ENCODE measurements around the gene OSBPL3. TPM values are rescaled to one million over a fixed set of nuclear protein-coding genes. Genes with fewer than 3 reads are reported as not detected.

Gene OSBPL3, protein sequence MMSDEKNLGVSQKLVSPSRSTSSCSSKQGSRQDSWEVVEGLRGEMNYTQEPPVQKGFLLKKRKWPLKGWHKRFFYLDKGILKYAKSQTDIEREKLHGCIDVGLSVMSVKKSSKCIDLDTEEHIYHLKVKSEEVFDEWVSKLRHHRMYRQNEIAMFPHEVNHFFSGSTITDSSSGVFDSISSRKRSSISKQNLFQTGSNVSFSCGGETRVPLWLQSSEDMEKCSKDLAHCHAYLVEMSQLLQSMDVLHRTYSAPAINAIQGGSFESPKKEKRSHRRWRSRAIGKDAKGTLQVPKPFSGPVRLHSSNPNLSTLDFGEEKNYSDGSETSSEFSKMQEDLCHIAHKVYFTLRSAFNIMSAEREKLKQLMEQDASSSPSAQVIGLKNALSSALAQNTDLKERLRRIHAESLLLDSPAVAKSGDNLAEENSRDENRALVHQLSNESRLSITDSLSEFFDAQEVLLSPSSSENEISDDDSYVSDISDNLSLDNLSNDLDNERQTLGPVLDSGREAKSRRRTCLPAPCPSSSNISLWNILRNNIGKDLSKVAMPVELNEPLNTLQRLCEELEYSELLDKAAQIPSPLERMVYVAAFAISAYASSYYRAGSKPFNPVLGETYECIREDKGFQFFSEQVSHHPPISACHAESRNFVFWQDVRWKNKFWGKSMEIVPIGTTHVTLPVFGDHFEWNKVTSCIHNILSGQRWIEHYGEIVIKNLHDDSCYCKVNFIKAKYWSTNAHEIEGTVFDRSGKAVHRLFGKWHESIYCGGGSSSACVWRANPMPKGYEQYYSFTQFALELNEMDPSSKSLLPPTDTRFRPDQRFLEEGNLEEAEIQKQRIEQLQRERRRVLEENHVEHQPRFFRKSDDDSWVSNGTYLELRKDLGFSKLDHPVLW
- 5.6 and 8.0 TPM in 2 replicates for total RNA-seq (ENCODE audit: low replicate concordance)

DNA sequence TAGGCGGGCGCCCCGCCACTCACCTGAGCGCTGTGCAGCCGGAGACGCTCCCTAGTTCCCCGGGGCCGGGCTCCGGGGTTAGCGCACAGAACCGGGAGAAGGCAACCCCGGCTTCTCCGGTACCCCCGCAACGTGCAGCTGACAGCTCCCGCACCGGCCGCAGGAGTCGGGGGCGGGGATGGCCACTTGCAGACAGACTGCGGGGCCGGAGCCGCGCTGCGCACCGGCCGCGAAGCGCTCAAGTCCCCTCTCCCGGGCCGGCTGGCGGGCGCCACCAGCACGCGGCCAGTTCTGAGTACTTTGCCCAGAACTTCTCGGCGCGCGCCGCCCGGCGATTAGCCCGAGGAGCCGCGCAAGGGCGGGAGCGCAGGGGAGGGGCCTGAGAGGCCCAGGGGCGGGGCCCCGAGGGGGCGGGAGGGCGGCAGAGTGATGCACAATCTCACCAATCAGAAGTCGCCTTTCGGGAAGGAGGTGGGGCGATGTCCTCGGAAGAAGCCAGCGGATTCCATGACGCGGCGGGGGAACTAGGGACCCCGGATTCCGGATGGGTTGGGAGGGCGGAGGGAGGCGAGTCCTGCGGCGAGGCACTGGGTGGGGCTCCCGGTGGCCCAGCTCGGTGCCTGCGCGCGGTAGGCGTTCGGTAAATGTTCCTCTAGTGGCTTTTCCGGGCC is at the start of gene OSBPL3:
OSBPL3 (minus strand) TSS at position 316 of the 671 bp plus-strand sequence. CDS start 87,706 bp downstream, outside the sequence.
- peak within 1 kb of the TSS; percentile 92 for H3K4me3 Mint-ChIP-seq
- Histone ChIP-seq H3K4me1 (peaks cover 13% of the 10 kb centered on the region), H3K4me3 (peak within 1 kb of the TSS; percentile 79), H3K4me2 (peak within 1 kb of the TSS; percentile 90), H3K27ac (no peak within 1 kb of the TSS), H2AFZ (replicated peaks) (peak within 1 kb of the TSS; percentile 98), H3K9ac (no peak within 1 kb of the TSS), H3K27me3 (peaks cover 52% of the 10 kb centered on the region), H3F3A (ENCODE audit: low read depth) (peaks cover 28% of the 10 kb centered on the region), H3K36me3 (no peaks in the 10 kb centered on the region), H4K20me1 (ENCODE audit: low read depth) (no peaks in the 10 kb centered on the region), H3K79me2 (ENCODE audit: low read depth) (peaks cover 7% of the 10 kb centered on the region), H3K9me3 (ENCODE audit: low read depth) (no peaks in the 10 kb centered on the region)
- TF ChIP-seq EZH2phosphoT487 (IDR thresholded peaks at IDR 0.05) (no peak), CTCF (IDR thresholded peaks at IDR 0.05) (no peak), EZH2 (IDR thresholded peaks at IDR 0.05) (no peak)
- peaks cover 2% of the 10 kb centered on the region for H3K36me3 Mint-ChIP-seq
- peak; percentile 97 for DNase-seq (ENCODE audit: low spot score)
- peaks cover 6% of the 10 kb centered on the region for H3K9me3 Mint-ChIP-seq
- peaks cover 28% of the 10 kb centered on the region for H3K27me3 Mint-ChIP-seq (ENCODE audit: insufficient read depth, low read depth)
- peak within 1 kb of the TSS; percentile 78 for H3K27ac Mint-ChIP-seq
- H3K4me1 Mint-ChIP-seq: peaks cover 44% of the 10 kb centered on the region

DNA sequence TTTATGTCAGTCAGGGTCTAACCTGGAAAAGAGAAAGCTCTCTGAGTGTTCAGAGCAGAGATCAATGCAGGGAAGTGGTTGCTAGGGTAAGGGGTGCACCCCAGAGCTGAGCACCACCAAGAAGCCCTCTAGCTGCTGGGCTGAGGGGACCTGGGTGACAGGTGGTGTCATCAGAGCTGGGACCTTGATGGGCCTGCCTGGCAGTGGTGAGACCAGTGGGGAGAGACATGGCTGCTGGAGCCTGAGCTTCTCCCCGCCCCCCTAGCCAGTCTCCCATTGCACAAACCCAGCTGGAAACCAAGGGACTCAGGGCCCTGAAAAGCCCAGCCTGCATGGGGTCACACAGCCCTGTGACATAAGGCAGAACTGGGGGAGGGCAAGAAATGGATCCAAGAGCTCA is 49.1 kb upstream of the OSBPL3 start:
- Mint-ChIP-seq H3K27me3 (ENCODE audit: insufficient read depth, low read depth) (peaks cover 3% of the 10 kb centered on the region), H3K4me3 (no peak overlapping the region), H3K36me3 (no peaks in the 10 kb centered on the region), H3K4me1 (peaks cover 11% of the 10 kb centered on the region), H3K9me3 (no peaks in the 10 kb centered on the region), H3K27ac (no peak overlapping the region)
- Histone ChIP-seq H4K20me1 (ENCODE audit: low read depth) (no peaks in the 10 kb centered on the region), H3K9ac (no peak overlapping the region), H3K4me3 (no peak overlapping the region), H3K4me1 (peaks cover 10% of the 10 kb centered on the region), H3K9me3 (ENCODE audit: low read depth) (no peaks in the 10 kb centered on the region), H3K36me3 (no peaks in the 10 kb centered on the region), H3K79me2 (ENCODE audit: low read depth) (no peaks in the 10 kb centered on the region), H3K4me2 (no peak overlapping the region), H3K27ac (no peak overlapping the region), H3K27me3 (peaks cover 12% of the 10 kb centered on the region), H2AFZ (replicated peaks) (no peak overlapping the region), H3F3A (ENCODE audit: low read depth) (no peaks in the 10 kb centered on the region)
- TF ChIP-seq CTCF (IDR thresholded peaks at IDR 0.05): no peak
- TF ChIP-seq EZH2 (IDR thresholded peaks at IDR 0.05): no peak
- no peak for TF ChIP-seq EZH2phosphoT487 (IDR thresholded peaks at IDR 0.05)
- DNase-seq (ENCODE audit: low spot score): no peak

DNA sequence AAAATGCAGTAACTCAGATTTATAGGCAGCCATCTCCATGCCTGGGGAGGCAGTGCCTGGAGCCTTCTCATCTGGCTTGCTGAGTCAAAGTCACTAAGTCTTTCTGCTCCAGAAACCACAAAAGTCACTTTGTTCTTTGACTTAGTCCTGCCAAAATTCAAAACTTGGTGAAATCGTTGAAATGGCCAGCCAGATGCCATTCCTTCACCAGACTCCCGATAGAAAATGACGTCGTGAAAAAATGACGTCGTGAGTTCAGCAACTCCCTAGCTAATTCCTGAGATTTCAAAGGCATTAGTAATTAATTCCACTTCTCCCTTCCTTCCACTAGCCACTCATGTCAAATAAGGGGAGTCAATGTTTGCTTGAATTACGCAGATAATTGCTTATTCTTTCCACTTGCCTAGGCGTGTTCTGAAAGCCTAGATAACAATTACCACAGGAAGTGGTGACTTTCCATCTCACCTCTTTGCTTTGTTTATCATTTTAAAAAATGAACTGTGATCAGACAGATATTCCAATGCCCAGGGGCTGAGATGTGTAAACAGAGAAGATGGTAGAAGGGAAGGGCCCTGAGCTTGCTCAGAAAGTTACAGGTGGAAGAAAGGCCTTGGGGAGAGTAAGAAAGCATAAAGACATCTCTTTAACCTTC is 48.5 kb upstream of the OSBPL3 start:
- no peaks in the 10 kb centered on the region for H3F3A ChIP-seq (ENCODE audit: low read depth)
- Mint-ChIP-seq H3K9me3 (no peaks in the 10 kb centered on the region), H3K4me1 (peaks cover 11% of the 10 kb centered on the region), H3K36me3 (no peaks in the 10 kb centered on the region), H3K27ac (no peak overlapping the region), H3K4me3 (no peak overlapping the region), H3K27me3 (ENCODE audit: insufficient read depth, low read depth) (peaks cover 3% of the 10 kb centered on the region)
- peaks cover 12% of the 10 kb centered on the region for H3K27me3 ChIP-seq
- no peak overlapping the region for H3K4me2 ChIP-seq
- H3K27ac ChIP-seq: no peak overlapping the region
- H4K20me1 ChIP-seq (ENCODE audit: low read depth): no peaks in the 10 kb centered on the region
- DNase-seq (ENCODE audit: low spot score): no peak
- H3K36me3 ChIP-seq: no peaks in the 10 kb centered on the region
- H3K4me1 ChIP-seq: peaks cover 10% of the 10 kb centered on the region
- no peak overlapping the region for H3K9ac ChIP-seq
- H3K79me2 ChIP-seq (ENCODE audit: low read depth): no peaks in the 10 kb centered on the region
- TF ChIP-seq CTCF (IDR thresholded peaks at IDR 0.05) (no peak), EZH2phosphoT487 (IDR thresholded peaks at IDR 0.05) (no peak), EZH2 (IDR thresholded peaks at IDR 0.05) (no peak)
- no peaks in the 10 kb centered on the region for H3K9me3 ChIP-seq (ENCODE audit: low read depth)
- H2AFZ ChIP-seq (replicated peaks): no peak overlapping the region
- H3K4me3 ChIP-seq: no peak overlapping the region

All from neural progenitor cell (in vitro differentiated cells).